HG03064 (cell line): Measurements from ENCODE around the gene E2F1.

Experiments
- ATAC-seq: cut with Tn5 transposase; IDR thresholded peaks from one replicate; pipeline ENCODE4 v1.9.1; 2021; ENCODE audit warnings: low read depth; ENCODE audit not compliant: unreplicated experiment

Gene E2F1

DNA sequence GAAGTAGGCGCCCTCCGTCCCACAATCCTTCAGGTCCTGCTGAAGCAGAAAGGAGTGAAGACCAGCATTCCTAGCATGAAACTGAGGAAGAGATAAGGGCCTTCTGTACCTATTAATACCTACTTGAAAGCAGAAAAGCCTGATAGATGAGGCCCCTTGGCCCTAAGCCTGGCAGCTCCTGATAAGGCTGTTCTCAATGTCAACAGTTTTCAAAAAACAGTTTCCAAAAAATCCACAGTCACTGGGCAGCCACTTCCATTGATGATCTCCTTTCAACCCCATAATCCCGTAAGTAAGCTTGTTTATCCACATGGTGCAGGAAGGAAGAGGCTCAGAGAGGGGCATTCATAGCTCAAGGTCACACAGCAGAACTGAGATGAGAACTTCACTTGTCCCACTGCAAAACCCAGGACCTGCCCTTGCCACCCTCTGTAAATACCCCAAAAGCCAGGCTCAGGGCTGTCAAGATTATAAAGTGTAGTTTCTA lies 2.8 kb upstream of the E2F1 start:
- ATAC-seq: no peak

DNA sequence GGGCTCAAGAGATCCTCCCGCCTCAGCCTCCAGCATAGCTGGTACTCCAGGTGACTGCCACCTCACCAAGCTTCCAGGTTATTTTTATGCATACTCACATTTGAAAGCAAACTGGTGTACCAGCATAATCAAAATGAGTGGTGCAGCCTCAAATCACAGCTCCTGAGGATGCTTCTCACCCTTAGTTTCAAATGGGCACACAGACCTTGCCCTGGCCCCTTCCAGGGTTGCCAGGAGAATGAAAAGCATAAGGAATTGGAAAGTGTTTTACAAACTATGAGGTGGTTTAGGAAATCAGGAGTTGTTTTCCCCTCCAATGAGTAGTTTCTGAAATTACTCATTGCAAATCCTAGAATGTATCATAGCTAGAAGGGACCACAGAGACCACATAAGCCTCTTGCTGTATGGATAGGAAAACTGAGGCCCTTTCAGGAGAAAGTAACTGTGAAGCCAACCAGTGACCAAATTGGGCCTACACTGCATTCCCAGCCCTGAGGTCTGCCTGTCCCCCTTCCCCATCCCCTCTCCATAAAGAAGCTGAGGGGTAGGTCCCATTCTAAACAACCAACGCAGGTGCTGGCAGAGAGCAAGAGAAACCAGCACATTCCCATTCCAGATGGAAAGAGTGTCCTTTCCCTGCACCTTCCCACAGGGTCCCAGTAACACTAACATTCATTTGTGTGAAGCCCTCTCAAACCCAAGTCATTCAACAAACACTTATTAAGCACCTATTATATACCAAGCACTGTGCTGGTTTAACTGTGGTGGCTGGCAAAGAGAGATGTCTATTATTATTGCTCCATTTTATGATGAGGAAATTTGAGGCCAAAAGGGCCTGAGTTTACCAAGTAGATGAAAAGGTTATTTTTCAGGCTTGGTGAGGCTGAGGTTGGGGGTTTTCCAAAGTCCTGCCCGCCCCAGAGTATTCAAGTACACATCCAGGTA lies 2.1 kb upstream of the E2F1 start:
- no peak for ATAC-seq

DNA sequence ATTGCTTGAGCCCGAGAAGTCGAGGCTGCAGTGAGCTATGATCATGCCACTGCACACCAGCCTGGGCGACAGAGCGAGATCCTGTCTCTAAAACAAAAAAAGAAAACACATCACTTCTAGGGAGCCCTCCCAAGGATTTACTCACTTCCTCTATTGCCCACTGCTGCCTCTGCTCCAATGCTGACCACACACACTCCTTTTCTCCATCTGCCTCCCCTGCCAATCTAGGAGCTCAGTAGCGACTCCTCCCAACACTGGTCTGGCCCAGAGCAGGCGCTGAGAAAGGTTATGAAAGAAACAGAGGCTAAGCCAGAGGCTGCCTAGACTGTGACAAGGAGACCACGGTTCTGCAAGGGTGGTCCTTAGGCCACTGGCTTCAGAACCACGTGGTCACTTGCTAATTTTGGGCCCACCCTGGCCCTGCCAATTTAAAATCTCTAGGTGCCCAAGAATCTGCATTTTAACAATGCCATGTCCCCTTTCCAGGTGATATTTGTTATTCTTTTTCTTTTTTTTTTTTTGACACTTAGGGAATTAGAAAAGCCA lies 1.3 kb upstream of the E2F1 start:
- no peak for ATAC-seq

DNA sequence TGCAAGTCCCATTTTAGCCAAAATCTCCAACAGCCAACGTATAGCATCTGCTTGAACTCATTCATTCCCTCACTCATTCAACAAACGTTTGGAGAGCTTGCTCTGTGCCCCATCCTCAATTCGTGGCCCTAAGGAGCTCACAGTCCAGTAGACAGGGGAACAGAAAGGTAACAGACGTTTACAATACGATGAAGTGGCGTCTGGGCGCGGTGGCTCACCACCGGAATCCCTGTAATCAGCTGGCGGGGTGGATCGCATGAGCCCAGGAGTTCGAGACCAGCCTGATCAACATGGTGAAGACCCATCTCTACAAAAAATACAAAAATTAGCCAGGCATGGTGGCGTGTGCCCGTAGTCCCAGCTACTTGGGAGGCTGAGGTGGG lies 790 bp upstream of the E2F1 start:
- ATAC-seq: no peak

DNA sequence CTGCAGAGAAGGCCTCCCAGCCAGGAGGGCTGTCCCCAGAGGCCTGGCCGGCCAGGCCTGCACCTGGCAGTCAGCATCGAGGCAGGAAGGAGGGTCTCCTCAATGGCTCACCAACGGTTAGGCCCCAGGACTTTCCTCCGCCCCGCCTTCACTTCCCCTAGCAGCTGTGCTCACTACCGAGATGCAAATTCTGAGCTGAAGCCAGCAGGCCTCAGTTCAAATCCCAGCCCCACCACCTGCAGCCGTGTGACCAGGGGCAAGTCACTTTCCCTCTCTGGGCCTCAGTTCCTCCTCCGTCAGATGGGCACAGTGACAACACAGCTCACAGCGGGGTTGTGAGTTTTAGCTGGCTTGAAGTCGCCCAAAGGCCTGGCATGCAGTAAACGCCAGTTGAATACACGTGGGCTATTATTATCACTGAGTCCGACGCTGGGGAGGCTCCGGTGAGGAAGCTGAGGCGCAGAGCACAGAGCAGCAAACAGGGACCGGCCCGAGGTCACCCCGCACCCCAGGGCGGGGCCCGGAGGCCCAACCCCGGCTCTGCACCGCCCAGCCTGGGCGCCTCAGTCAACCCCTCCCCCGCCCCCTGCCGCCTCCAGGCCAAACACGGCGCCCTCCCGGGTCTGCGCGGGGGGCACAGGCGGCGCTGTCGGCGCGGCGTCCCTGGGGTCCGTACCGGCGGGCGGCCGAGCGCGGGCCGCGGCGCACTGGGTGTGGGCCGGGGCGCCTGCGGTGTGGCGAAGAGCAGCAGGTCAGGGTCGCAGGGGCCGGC lies 671 bp downstream of the E2F1 start:
- ATAC-seq: peak; percentile 26

DNA sequence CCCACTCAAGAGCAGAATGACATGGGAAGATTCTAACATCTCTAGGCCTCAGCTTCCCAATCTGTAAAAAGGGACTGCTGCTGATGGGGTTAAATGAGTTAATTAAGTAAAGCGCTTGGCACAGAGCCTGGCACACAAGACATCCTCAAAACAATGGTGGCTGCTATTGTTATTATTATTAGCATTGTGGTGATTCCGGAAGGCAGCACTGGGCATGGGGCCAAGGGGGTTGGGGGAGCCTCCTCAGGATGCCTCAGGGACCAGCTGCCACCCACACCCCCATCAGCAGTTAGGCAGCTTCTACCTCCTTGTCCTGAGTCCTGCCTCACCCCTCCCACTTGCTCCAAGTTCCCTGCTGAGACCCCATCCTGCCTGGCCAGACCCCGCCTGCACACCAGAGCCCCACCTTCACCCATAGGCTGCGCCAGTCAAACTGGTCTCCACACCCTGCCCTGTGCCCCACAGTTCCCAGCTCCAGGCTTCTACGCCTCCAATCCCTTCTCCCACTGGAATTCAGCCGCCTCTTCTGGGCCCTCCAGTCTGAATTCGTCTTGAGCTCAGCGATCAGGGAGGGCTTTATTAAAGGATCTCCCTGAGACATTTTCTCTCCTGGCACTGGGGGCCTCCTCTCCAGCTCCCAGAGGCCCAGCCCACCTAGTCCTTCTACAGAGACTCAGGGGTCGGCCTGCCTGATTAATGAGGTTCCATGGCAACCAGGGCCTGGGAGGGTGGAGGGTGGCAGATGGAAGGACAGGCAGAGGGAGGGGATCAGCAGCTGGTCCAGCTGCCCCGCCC lies 1.5 kb downstream of the E2F1 start:
- no peak for ATAC-seq

DNA sequence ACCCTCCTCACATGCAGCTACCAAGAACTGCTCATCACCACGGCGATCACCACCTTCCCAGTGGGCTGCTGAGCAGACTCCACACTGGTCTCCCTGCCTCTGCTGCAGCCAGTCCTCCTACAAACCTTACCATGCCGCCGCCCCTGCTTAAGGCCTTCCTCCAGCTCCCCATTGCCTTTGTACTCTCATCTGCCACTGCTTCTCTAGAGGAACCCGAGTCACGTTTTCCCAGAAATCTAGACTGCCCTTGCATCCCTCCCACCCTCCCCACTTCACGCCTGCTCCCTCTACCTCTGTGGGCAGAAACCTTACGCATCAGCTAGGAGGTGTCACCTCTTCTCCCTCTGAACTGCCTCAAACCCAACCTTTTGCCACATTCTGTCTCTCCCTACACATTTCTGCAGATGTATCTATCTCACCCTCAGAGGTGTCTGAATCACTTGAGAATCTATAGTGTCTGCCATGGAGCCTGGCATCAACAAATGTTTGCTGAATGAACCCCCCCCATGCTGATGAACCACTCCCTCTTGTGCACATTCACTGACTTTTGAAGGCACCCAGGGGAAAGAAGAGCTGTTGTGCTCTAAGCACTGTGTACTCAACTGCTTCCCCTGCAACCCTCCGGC lies 4.3 kb downstream of the E2F1 start:
- ATAC-seq: no peak

DNA sequence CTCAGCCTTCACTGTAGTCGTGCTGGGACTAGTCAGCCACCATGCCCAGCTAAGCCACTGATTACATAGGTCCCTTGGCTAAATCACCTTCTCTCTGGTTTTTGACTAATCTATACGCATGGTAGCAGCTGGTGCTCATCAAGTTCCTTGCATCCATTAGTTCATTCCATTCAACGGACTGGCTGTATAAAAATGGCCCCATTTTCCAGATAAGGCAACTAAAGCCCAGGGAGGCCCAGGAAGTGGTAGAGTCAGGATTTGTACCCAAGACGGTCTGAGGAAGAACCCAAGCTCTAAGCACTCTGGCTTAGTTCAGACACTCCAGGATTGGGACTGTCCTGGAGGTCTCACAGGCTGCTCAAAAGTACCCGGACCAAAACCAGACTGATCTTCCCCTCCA lies 4.9 kb downstream of the E2F1 start:
- no peak for ATAC-seq

DNA sequence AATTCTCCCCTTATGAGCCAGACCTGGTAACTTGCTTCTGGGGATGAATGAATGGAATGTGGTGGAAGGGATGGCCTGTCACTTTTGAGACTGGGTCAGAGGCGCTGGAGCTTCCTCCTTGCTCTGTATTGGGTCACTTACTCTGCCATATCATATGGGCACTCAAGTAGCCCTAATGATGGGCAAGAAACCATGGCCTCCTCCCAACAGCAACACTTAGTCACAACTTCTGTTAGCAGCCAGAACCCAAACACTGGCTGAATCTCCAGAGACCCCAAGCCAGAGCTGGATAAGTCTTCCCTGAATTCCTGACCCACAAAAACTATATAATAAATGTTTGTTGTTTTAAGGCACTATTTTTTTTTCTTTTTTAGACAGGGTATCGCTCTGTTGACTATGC lies 5.5 kb downstream of the E2F1 start:
- ATAC-seq: no peak

DNA sequence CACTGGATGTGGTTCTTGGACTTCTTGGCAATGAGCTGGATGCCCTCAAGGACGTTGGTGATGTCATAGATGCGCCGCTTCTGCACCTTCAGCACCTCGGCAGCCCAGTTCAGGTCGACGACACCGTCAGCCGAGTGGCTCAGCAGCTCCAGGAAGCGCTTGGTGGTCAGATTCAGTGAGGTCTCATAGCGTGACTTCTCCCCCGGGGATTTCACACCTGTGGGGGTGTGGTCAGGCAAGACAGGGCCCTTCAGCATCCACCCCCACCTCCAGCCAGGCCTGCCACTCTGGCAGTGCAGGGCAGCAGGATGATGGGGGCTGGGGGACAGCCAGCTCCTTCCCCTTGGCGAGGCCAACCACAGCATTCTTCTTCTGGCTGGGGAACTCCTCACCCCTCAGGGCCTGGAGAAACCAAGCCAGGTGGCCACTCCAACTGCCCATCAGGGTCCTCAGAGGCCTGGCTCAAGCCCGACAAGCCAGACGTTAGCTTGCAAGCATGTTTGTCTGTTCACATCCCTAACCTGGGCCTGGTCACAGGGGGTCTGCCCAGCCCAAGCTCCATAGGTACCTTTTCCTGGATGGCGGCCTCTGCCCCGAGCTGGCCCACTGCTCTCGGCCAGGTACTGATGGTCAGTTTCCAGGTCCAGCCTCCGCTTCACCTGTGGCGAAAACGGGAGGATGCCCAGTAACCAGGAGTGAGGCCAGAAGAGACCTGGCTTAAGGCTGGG lies 6.3 kb downstream of the E2F1 start:
- ATAC-seq: no peak

DNA sequence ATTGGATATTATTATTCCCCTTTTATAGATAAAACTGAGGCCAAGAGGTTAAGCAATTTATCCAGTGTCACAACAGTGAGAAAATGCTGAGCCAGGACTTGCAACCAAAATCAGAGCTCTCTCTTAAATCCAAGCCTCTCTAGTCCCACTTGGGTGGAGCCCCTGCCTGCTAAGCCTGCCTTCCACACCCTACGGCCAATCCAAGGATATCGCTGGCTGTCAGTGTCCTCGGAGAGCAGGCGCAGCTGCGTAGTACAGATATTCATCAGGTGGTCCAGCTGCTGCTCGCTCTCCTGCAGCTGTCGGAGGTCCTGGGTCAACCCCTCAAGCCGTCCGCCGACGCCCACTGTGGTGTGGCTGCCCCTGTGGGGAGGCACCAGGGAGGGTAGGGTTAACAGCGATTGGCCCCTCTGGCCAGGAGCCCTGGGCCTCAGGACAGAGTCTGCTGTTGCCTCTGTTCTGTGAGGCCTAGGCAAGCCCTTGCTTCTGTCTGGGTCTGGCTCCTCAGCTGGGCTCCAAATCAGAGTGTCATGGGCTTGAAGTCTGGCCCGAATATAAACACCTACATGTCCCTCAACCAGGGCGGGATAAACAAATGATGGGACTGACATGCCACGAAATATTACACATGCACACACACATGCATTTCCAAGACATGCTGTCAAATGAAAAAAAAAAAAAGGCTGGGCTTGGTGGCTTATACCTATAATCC lies 8.0 kb downstream of the E2F1 start:
- no peak for ATAC-seq

DNA sequence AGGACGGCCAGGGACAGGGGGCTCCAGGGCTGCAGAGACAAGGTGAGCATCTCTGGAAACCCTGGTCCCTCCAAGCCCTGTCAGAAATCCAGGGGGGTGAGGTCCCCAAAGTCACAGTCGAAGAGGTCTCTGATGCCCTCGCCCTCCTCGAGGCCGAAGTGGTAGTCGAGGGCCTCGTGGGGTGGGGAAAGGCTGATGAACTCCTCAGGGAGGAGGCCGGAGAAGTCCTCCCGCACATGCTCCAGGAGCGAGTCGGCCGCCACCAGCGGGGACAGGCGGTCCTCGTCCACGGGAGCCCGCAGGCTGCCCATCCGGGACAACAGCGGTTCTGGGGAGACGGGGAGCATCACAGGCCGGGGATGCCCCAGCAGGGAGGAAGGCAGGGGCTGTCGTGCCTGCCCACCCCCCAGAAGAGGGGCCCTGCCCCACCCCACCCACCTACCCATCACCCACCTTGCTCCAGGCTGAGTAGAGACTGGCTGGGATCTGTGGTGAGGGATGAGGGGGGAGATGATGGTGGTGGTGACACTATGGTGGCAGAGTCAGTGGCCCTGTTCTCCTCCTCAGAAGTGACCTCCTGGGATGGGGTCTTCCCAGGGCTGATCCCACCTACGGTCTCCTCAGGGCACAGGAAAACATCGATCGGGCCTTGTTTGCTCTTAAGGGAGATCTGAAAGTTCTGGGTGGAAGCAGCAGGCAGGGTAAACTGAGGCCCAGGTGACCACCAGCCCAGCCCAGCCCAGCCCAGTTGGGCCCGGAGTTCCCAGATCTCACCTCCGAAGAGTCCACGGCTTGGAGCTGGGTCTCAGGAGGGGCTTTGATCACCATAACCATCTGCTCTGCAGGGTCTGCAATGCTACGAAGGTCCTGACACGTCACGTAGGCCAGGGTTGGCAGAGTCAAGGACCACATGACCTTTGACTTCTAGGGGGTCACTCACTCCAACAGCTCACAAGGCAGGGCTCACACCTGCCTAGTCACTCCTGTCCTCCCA lies 9.2 kb downstream of the E2F1 start:
- no peak for ATAC-seq

DNA sequence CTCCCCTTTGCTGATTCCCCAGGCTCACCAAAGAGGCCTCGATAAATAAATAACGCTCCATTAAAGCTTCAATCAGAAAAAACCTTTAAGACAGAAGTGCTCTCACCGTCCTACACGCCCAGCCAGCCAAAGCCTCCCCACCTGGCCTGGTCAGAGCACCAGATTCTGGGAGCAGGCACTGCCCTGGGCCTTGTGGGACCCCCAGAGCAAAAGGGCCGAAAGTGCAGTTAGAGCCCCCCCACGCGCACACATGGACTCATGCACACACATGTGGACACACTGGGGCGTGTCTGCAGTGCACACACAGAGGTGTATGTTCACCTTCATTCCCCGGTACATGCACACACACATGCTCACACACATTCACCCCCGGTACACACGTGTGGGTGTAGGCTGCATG lies 10.1 kb downstream of the E2F1 start:
- ATAC-seq: no peak

DNA sequence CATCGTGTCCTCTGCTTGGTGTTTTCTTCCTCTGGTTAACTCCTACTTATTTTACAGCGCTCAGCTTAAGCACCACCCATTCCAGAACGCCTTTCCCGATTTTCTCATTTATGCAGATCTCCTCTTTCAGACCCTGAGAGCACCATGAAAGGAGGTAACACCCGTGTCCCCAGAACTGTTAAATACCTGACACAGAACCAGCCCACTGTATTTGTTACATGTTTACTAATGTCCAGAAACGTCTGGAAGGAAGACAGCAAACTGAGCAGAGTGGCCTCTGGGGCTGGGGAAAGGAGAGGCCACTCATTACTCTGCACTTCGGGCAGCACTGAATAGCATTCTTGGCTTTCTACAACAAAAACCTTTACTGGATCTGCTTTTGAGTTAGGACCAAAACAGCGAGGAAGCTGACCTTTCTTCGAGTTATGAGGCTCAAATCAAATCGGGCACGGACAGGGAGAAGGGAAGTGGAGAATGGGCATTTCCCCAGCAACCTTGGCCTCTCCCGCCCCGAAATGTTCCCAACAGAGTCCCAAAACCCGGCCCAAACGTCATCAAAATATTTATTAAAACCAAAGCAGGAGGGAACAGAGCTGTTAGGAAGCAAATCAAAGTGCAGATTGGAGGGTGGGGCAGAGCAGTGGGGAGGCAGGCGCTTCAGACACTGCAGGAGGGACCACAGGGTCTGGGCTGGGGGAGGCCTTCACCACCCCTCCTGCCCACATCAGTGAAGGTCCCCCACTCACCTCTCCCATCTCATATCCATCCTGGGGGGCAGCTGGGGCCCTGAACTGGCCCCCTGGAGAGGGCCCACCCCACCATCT lies 10.8 kb downstream of the E2F1 start:
- no peak for ATAC-seq

DNA sequence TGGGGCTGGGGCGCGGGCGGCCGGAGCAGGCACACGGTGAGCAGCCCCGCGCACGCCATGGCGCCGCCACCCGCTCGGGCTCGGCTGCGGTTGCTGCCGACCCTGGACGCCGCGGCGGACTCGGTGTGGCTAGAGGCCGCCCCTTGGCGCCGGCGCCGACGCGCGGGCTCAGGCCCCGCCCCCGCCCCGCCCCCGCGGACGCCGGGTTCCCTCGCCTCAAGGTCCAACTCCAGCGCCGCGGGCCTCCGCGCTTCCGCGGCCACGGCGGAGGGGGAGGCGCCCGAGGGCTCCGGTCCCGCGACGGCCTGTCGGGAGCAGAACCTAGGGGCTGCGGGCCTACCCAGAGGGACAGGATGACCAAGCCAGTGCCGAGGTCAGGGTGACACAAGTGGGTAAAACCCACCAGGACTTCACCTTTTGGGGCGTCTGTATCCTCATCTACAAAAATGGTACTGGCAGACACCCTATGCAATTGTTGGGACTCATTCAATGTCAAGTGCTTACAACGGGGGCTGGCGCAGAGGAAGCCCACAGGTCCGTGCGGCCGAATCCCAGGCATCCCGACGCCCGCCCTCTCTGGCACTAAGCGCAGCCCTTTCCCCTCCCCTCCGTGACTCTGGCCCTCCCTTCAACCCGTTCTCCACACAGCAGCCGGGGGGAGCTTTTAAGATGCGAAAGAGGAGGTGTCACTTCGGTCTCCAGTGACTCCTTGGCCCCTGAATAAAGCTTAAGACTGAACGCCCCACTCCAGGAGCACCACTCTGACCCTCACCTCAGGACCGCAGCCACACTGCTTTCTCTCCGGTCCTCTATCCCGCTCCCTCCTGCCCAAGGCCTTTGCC lies 11.7 kb downstream of the E2F1 start, which contains the start of gene NECAB3:
NECAB3 (minus strand) TSS at position 135 of the 842 bp plus-strand sequence; CDS start at position 59, 76 bp downstream.
- no peak for ATAC-seq
